Body of pancreas (tissue), 4 donors: Measurements from ENCODE around the gene WFDC2.

Source experiments
- POLR2A ChIP-seq, 3 donors: fragments of 450-650 bp; IDR thresholded peaks; one replicate each; pipeline ENCODE4 v1.6.1; 2016; ENCODE audit warnings: antibody characterized with exemption in 3 of 3, mild to moderate bottlenecking in 2 of 3
- TF ChIP-seq, protein P1 (sequence below), 7 experiments: fragments of 450-650 bp in 4 of 7; fragments of 200-600 bp in 3 of 7; sonication (generic) in 3 of 7; IDR thresholded peaks; one replicate each; pipeline ENCODE4 v1.5.1; 2016 to 2019; ENCODE audit warnings: antibody characterized with exemption in 7 of 7

DNA sequence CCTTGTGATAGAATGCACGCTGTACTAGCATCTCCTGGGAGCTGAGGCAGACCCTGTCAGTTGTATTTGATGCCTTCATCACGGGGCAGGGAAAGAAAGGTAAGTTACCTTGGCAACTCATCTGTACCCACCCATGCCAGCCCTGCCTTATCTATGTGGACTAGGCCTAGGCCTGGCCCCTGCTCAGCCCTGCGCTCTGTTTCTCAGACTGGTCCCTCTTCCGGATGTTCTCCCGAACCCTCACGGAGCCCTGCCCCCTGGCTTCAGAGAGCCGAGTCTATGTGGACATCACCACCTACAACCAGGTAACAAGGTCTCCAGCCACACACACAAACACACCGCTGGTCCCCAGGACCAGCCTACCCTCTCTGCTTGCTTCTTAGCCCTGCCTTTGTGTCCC lies 49.4 kb upstream of the WFDC2 start:
- TF ChIP-seq, protein P1, sequence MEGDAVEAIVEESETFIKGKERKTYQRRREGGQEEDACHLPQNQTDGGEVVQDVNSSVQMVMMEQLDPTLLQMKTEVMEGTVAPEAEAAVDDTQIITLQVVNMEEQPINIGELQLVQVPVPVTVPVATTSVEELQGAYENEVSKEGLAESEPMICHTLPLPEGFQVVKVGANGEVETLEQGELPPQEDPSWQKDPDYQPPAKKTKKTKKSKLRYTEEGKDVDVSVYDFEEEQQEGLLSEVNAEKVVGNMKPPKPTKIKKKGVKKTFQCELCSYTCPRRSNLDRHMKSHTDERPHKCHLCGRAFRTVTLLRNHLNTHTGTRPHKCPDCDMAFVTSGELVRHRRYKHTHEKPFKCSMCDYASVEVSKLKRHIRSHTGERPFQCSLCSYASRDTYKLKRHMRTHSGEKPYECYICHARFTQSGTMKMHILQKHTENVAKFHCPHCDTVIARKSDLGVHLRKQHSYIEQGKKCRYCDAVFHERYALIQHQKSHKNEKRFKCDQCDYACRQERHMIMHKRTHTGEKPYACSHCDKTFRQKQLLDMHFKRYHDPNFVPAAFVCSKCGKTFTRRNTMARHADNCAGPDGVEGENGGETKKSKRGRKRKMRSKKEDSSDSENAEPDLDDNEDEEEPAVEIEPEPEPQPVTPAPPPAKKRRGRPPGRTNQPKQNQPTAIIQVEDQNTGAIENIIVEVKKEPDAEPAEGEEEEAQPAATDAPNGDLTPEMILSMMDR (IDR thresholded peaks at IDR 0.05) = no peak
- TF ChIP-seq POLR2A (IDR thresholded peaks at IDR 0.05) = no peak
